Measurements from ENCODE around the gene FLACC1.

Gene FLACC1

DNA sequence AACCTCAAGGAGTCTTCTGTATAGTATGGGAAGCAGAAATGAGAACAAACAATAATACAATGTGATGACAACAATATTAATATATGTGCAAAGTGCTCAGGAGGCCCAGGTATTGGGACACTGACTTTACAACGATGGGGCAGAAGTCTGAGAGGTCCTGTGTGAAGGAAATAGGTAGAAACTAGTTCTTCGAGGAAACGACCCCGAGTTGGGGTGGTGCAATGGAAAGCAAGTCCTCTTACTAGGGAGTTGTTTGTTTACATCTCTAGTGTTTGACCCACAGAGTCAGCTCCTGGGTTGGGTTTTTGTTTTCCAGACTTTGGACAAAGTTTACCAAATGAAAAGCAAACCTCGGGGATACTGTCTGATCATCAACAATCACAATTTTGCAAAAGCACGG lies 80.6 kb downstream of the FLACC1 start:
- no peak for DNase-seq (ENCODE audit: low read depth in 2 of 2)

DNA sequence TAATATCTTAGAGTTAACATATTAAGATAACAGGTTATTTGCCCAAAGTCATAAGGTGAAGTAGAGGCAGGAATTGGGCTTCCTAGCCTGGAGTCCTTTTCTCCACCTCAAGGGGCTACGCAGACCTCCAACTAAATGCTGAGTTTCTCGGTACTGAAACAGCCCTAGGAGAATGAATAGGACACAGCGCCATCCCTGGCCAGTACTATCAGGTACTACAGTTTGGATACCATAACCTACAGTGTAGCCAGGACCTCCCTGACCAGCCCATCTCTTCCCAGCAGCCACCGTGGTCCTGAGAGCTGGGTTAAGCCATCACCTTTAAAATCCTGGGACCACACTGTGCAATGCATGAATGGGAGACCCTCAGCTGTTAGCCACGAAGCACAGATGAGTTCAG lies 81.2 kb downstream of the FLACC1 start:
- no peak for DNase-seq (ENCODE audit: low read depth in 2 of 2)

DNA sequence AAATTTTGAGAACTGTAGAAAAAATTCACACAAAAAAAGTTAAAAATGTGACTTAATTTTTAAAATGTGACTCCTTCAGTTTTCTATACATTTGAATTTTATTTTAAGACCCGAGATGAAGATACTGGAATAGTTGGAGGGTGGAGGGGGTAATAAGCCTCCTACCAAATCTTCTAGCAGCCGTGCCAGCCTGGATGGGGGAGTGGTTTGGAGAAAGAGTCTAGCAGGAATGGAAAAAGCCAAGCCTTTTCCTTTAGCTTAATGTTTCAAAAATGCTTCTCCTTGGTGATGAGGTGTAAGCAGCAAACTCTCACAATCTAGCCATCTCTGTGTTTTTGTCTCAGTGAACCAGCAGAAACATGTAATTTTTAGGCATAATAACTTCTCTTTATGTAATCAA lies 82.1 kb downstream of the FLACC1 start:
- DNase-seq (ENCODE audit: low read depth in 2 of 2): no peak

DNA sequence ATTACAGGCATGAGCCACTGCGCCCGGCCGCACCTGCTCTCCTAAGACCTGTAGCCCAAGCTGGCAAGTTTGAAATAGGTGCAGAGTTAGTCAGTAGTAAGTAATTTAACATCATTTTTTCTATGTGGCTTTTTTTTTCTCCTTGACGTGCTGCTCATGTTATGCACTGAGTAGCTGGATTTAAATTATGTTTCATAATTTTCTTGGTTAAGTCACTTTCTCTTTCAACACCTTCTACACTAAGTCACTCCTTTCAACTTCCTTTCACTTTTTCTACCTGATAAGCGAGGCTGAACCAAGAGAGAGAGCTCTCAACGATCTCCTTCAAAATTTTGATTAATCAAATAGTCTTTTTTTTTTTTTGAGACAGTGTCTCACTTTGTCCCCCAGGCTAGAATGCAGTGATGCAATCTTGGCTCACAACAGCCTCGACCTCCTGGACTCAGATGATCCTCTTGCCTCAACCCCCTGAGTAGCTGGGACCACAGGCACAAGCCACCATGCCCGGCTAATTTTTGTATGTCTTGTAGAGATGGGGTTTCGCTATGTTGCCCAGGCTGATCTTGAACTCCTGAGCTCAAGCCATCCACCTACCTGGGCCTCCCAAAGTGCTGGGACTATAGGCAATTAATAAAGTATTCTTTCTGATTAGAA lies 83.7 kb downstream of the FLACC1 start:
- no peak for DNase-seq (ENCODE audit: low read depth in 2 of 2)

DNA sequence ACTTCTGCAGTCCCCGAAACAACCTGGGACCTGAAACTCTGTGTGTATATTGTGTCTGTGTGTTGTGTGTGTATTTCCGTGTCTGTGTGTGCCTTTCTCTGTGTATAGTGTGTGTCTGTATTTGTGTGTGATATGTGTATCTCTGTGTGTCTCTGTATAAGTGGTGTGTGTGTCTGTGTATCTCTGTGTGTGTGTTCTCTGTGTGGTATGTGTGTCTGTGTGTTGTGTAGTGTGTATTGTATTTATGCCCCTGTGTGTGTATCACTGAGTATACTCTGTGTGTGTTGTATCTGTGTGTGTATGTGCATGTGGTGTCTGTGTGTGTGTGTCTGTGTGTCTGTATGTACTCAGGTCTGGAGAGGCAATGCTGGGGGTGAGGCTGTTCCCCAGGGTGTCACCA lies 85.2 kb downstream of the FLACC1 start:
- no peak for DNase-seq (ENCODE audit: low read depth in 2 of 2)

DNA sequence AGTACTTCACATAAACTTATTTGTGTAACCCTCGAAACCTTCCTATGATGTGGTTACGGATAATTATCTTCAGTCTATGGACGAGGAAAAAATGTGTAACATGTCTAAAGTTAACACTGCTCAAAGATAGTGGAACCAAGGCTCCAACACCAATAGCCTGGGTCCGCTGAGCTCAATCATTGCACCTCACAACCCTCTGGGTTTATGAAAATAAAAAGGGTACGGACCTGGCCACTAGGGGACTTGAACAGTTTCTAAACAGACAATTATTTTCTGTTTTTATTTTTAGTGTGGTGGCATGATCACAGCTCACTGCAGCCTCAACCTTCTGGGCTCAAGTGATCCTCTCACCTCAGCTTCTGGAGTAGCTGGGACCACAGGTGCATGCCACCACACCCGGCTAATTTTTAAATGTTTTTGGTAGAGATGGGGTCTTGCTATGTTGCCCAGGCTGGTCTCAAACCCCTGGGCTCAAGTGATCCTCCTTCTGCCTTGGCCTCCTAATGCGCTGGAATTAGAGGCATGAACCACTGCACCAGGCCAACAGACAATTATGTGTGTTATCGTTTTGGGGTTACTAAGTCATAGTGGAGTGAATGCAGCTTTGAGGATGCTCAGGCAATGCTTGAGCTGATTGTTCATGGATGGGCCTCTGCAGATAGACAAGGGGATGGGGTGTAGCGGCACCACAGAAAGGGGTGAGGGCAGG lies 86.7 kb downstream of the FLACC1 start:
- no peak for DNase-seq (ENCODE audit: low read depth in 2 of 2)

DNA sequence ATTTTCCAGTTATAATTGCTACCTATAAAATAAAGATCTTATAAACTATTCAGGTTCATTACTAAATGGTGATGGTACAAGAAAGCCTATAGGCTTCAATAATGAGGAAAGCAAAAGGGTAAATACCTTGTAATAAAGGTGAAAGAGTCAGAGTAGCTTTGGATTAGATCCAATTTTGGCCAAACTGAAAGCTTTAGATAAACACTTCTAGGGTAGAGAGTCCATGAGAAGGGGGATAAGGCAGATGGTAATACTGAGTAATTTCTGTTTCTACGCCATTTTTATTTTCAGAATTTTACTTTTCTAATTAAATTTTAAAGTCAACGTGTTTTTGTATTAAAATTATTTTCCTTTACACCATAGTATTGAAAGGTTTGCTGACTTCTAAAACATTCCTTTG lies 87.4 kb downstream of the FLACC1 start:
- no peak for DNase-seq (ENCODE audit: low read depth in 2 of 2)

DNA sequence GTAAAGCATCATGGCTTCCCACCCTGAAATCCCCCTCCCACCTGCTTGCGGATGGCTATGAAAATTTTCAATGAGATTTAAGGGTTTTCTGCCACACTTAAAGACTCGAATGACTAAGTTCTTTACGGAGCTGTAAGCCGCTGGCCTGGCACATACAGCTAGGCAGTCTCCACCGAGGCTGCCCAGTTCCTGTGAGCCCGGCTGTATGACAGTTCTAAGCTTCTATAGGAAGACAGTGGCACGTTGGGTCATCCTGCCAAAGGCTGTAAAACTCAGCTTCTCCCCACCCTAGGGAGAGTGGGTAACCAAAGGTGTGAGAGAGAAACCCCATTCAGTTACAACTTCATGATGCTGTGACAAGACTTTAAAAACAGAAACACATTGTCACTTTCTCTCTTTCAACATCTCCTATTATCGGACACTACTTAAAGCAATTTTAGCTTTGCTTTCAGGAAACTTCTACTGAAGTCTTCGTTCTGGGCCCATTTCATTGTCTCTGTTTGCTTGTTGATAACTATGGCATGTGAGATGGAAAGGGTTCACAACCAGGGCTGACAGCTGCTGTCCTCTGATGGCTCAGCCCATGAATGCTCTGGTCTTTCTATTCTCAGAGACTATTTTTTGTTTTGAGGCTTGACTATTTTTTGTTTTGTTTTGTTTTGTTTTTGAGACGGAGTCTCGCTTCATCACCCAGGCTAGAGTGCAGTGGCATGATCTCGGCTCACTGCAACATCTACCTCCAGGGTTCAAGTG lies 89.7 kb downstream of the FLACC1 start:
- no peak for DNase-seq (ENCODE audit: low read depth in 2 of 2)

DNA sequence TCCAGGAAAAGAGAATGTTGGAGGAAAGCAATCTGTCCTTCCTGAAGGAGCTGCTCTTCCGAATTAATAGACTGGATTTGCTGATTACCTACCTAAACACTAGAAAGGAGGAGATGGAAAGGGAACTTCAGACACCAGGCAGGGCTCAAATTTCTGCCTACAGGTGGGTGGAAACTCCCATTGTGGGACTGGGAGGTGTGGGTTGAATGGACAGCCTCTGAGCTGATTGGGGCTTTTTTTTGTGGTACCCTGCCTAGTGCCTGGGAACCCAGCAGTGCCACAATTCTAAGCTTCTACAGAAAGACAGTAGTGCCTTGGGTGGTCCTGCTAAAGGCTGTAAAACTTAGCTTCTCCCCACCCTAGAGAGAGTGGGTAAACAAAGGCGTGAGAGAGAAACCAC lies 90.5 kb downstream of the FLACC1 start:
- no peak for DNase-seq (ENCODE audit: low read depth in 2 of 2)

DNA sequence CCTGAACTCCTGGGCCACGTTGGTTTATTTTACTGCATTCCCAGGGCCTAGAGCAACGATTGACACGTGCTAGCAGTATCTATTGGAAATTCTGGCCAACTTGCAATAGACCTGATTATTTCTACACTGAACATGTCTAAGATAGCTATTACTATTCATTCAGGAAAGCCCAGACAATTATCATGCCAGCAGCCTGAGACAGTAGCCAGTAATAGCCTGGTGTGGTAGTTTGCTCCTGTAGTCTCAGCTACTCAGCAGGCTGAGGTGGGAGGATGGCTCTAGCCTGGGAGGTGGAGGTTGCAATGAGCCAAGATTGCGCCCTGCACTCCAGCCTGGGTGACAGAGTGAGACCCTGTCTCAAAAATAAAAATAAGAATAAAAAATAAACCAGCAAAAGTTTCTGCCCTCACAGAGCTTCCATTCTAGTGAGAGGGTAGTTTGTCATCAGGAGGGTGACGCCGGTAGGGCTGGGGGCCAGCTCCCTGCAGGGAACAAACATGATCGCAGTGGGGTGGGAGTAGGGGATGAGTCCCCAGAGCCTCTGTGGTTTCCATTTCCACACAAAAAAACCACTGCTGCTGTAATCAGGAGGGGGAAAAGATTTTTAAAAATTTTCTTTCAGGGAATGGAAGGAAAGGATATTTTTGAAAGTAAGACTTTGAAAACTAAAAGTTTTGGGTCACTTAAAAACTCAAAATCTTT lies 92.5 kb downstream of the FLACC1 start:
- no peak for DNase-seq (ENCODE audit: low read depth in 2 of 2)

DNA sequence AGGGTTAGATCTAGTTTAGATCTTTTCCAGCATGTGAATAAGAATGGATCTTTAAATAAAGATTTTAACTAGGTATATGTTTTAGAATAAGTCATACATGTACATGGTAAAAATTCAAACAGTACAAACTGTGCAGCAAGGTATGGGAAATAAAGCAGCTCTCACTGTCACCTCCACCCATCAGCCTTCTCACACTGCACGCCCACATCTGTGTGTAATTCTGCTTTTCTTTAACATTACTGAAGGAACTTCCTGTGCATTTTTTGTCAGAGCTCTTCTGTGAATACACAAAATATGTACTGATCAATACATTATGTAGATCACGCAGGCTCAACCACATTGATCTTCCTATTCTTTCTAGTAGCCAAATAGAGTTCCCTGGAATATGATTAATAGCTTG lies 93.4 kb downstream of the FLACC1 start:
- no peak for DNase-seq (ENCODE audit: low read depth in 2 of 2)

DNA sequence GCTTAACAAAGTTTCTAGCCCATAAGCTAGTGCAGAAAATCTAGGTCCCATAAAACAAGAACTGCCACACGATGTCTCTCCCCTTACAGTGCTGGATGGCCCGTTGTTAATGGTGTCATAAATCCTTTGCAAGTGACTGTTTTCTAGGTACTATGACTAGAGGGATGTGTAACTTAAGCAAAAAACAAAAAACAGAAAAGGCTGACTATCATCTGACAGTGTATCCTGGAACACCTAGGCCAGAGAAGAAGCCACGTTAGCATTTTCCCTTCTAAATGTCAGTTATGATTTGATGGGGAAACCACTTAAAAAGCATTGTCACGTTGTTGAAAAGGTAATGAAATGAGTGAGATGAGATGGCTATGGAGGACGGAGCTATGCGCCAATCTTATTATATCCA lies 94.4 kb downstream of the FLACC1 start:
- no peak for DNase-seq (ENCODE audit: low read depth in 2 of 2)

DNA sequence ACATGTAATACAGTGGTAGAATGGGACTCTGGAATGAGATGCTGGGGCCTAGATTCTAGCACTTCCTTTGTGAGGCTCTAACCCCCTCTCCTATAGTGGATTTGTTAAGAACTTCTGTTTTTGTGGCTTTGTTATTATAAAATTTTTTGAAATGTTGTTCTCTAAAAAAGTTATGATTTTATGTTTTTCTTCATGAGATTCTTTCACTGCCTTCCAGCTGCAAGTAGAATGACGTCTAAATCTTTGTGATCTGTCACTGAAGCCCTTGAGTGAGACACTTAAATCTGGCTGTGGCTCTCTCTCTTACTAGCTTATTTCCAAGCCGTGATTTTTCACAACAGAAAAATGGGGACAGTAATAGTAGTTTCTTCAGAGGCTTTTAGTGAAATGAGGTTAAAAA lies 95.2 kb downstream of the FLACC1 start:
- no peak for DNase-seq (ENCODE audit: low read depth in 2 of 2)

DNA sequence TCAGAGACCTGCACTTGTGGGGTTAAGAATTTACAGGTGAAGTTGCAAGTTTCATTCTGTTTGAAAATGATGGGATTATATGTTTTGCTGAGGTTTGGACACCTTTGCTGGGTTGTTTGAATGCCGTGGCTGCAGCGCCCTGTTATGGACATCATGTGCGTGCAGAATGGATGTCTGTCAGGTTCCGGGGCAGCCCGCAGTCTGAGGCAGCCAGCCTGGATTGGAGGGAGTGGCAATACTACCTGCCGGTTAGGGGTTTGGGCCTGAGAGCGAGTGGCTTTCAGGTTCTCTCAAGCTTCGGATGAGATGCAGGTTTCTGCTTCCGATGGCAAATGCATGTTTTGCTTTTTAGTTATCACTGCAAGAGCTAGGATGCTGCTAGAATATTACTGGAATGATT lies 95.7 kb downstream of the FLACC1 start:
- DNase-seq (ENCODE audit: low read depth in 2 of 2): no peak

DNA sequence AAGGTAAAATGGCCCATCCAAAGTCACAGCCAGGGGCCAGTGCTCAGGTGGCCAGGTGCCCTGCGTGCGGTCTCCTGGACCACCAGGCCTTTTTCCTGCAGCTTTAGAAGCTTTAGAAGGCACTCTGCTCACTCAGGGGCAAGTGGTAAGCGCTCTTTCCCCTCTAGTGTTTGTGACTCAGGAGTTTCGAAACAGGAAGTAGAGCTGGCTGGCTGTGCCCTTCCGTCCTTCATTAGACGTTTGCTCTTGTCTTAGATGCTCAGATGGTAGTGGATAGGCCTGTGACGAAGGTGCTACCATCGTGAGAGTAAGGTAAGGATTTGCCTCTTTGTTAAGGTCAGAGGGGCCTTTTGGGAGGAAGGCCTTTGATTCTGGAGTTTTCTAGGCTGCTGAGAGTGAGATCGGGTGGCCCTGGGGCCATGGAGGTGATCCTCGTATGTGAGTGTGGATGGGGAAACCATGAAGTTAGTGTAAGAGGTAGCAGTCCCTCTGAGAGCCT lies 96.8 kb downstream of the FLACC1 start, which contains the start of gene CASP8:
TSS of gene CASP8 (plus strand) at position 235 of the 499 bp plus-strand sequence. CDS start 5,951 bp downstream, outside the sequence.
- DNase-seq (ENCODE audit: low read depth in 2 of 2): peak; percentile 38 to 59

DNA sequence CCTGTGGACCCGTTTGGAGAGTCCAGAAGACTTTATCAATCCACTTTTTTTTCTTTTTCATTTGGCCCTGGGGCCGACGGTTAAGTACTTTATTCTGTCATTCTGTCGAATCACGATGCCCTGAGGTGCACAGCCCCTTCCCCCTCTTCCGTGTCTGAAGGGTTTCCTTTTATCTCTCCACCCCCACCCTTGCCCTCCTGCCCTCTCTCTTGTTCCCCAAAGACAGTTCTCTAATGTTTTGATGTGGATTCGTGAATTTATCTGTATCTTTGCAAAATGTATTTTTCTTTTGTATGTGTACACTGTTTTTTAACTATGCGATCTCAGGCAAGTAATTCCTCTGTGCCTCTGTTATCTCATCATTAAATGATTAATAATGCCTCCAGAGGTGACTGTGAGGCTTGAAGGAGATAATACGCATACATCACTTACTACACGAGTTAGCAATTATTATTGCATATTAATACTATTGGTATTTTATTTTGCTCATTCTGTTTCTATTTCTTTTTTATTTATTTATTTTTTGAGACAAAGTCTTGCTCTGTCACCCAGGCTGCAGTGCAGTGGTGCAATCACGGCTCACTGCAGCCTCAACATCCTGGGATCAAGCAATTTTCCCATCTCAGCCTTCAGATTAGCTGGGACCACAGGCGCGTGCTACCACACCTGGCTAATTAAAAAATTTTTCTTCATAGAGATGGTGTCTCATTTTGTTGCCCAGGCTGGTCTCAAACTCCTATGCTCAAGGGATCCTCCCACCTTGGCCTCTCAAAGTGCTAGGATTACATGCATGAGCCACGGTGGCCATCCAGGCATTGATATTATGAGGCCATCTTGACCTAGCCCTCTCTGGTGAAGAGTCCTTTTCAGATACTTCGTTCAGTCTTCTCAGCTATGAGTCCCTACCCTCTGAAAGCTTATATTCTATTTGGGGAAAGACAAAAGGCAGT lies 98.2 kb downstream of the FLACC1 start:
- no peak for DNase-seq (ENCODE audit: low read depth in 2 of 2)

DNA sequence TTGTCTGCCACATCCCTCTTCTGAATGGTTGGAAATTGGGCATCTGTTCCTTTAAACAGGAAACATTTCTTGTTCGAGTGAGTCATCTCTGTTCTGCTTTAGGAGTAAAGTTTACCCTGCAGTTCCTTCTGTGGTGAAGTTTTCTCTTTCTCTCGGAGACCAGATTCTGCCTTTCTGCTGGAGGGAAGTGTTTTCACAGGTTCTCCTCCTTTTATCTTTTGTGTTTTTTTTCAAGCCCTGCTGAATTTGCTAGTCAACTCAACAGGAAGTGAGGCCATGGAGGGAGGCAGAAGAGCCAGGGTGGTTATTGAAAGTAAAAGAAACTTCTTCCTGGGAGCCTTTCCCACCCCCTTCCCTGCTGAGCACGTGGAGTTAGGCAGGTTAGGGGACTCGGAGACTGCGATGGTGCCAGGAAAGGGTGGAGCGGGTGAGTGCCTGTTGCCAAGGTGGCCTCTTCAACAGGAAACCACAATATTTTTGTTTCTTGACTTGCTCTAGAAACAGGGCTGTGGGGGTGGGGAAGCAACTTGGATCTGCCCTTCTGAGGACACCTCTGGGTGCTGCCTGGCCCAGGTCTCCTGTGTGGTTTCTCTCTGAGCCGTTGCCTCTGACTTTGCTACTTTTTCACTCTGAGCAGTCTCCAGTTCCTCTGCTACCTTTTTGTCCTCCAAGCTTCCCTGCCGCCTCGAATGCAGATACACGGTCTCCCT lies 99.0 kb downstream of the FLACC1 start:
- DNase-seq (ENCODE audit: low read depth in 2 of 2): peak; percentile 66 to 79

DNA sequence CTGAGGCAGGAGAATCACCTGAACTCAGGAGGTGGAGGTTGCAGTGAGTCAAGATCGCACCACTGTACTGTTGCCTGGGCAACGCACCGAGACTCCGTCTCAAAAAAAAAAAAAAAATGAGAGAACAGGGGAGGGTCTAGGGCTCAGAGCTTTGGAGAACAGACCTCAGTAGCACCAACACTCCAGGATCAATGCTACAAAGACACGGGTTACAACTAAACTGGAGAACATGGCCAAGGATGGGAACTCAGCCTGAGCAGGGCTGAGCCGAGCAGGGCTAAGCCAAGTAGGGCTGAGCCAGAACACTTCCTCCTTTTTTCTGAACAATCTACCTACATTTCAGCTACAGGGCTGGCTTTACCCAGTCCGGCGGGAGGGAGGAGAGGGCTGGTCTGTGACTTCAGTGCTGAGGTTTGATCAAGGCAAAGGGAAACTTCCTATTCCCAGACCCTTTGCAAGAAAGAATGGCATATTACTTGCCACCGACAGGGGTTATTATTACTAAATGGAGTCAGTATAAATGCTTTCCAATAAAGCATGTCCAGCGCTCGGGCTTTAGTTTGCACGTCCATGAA lies 99.7 kb downstream of the FLACC1 start:
- DNase-seq (ENCODE audit: low read depth in 2 of 2): no peak

DNA sequence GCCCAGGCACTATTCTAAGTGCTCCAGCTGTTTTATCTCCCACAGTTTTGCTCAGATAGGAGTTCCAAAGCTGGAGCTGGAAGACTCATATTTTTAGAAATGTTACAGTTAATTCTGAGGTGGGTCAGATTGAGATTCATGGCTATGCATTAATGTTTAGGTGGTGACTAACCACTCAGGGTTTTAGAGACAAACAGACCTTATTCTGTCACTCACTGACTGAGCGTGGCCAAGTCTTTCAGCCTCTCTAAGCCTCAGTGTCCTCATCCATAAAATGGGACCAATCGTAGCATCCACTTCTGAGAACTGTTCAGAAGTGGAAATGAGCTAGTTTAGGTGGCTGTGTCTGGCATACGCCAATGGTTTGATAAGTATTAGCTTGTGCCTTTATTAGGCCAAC lies 101.1 kb downstream of the FLACC1 start:
- DNase-seq (ENCODE audit: low read depth in 2 of 2): no peak
